ENCODE results near the gene DENND1A. TPM values are rescaled to one million over a fixed set of nuclear protein-coding genes. Genes with fewer than 3 reads are reported as not detected.

Gene DENND1A
- total RNA-seq, 4 donors from 2014 or later = 19.2 to 26.9 (median 24.0) TPM

- intact Hi-C loops (cut with DNase I) = no loop called here
These were observed 540.2 kb downstream of the DENND1A start for GRCh38 chr9:123389698-123390097.

GRCh38 chr9:123389070-123389469 lies 540.9 kb downstream of the DENND1A start:
- TF ChIP-seq POLR2AphosphoS5 (IDR thresholded peaks at IDR 0.05) (no peak), CTCF (IDR thresholded peaks at IDR 0.05) (no peak), POLR2A (IDR thresholded peaks at IDR 0.05; ENCODE audit: low read depth) (no peak), EP300 (IDR thresholded peaks at IDR 0.05) (no peak)
- intact Hi-C loops (cut with DNase I) = no loop called here
- 74% methylated on average over 10 of the region's 10 CpGs for WGBS
- Histone ChIP-seq H3K36me3 (peaks cover 0 to 1% (median under 1%) of the 10 kb centered on the region in 4 donors), H3K4me1 (peaks cover 0 to 4% (median 0%) of the 10 kb centered on the region in 4 donors), H3K27ac (replicated peaks in 1 of 4) (no peak overlapping the region), H3K27me3 (no peaks in the 10 kb centered on the region), H3K9me3 (peaks cover 0 to 6% (median 0%) of the 10 kb centered on the region in 4 donors), H3K4me3 (no peak overlapping the region)
- no peak for DNase-seq (ENCODE audit: extremely low spot score)

More at GRCh38 chr9:123389698-123390097, 540.2 kb downstream of the DENND1A start:
- TF ChIP-seq CTCF (IDR thresholded peaks at IDR 0.05) (no peak), POLR2A (IDR thresholded peaks at IDR 0.05; ENCODE audit: low read depth) (no peak), POLR2AphosphoS5 (IDR thresholded peaks at IDR 0.05) (no peak), EP300 (IDR thresholded peaks at IDR 0.05) (no peak)
- WGBS = 74% methylated on average over 6 of the region's 12 CpGs
- no peak overlapping the region for H3K4me3 ChIP-seq
- H3K4me1 ChIP-seq = peaks cover 0 to 4% (median 0%) of the 10 kb centered on the region in 4 donors
- DNase-seq (ENCODE audit: extremely low spot score) = no peak
- H3K9me3 ChIP-seq = peaks cover 0 to 6% (median 0%) of the 10 kb centered on the region in 4 donors
- H3K27ac ChIP-seq (replicated peaks in 1 of 4) = no peak overlapping the region
- no peaks in the 10 kb centered on the region for H3K36me3 ChIP-seq
- H3K27me3 ChIP-seq = no peaks in the 10 kb centered on the region

DNA sequence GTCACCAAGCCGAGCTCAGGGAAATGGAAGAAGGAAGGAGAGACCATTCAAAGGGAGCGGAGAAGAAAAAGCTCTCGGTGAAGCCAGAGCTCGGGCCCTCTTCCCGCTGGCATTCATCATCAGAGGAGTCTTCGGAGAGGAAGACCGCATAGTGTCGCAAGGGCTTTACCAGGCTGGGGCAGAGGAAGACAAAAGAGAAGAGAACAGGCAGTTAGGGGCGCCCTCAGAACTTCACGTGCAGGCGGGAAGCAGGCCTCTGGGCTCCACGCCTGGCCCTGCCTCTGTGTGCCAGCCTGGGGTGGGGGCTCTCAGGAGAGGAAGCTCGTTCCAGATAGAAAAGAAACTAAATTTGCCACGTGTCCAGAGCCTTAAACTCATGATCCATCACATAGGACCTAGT lies 542.2 kb downstream of the DENND1A start:
- no peak for DNase-seq (ENCODE audit: extremely low spot score)
- TF ChIP-seq EP300 (IDR thresholded peaks at IDR 0.05) = no peak
- TF ChIP-seq POLR2A (IDR thresholded peaks at IDR 0.05; ENCODE audit: low read depth) = no peak
- no peak for TF ChIP-seq POLR2AphosphoS5 (IDR thresholded peaks at IDR 0.05)
- no peak for TF ChIP-seq CTCF (IDR thresholded peaks at IDR 0.05)
- H3K9me3 ChIP-seq = no peaks in the 10 kb centered on the region
- H3K27me3 ChIP-seq = no peaks in the 10 kb centered on the region
- WGBS = 73% methylated on average over 14 of the region's 14 CpGs
- intact Hi-C loops (cut with DNase I) = no loop called here
- no peak overlapping the region for H3K4me3 ChIP-seq
- peaks cover 0 to 4% (median 0%) of the 10 kb centered on the region in 4 donors for H3K4me1 ChIP-seq
- no peak overlapping the region for H3K27ac ChIP-seq (replicated peaks in 1 of 4)
- H3K36me3 ChIP-seq = peaks cover 0 to 15% (median 13%) of the 10 kb centered on the region in 4 donors

DNA sequence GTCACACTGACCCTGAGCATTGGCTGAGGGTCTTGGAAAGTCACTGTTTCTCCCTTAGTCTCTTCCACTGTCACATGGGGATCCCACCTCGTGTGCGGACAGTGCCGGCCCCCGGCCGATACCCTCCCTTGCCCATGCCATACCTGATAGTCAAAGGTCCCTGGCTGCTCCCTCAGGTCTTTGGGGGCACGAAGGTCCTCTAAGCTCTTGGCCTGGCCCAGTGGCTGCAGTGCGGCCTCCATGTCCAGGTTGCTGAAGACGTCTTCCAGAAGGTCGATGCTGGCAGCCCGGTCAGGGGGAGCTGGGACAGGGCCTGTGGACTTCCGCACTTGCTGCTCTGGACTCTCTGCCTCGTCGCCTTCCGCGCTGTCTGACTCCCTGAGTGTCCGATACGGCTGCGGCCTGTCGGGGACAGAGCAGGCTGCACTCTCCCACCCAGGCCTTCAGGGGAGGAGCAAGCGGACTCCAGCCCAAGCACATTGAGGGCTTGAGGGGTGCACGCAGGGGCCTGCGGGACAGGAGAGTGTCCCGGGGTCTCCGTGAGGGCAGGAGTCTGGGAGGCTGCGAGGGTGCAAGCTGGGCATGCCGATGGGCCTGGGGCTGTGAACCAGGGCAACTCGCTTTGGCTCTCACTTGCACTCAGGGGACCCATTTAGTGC lies 546.3 kb downstream of the DENND1A start:
- H3K27me3 ChIP-seq = no peaks in the 10 kb centered on the region
- intact Hi-C loops (cut with DNase I) = no loop called here
- H3K9me3 ChIP-seq = no peaks in the 10 kb centered on the region
- peaks cover 0 to 36% (median 28%) of the 10 kb centered on the region in 4 donors for H3K36me3 ChIP-seq
- 81% methylated on average over 12 of the region's 27 CpGs for WGBS
- no peak overlapping the region for H3K4me3 ChIP-seq
- TF ChIP-seq EP300 (IDR thresholded peaks at IDR 0.05) (no peak), POLR2AphosphoS5 (IDR thresholded peaks at IDR 0.05) (no peak), CTCF (IDR thresholded peaks at IDR 0.05) (no peak), POLR2A (IDR thresholded peaks at IDR 0.05; ENCODE audit: low read depth) (no peak)
- H3K27ac ChIP-seq (replicated peaks in 1 of 4) = no peak overlapping the region
- no peak for DNase-seq (ENCODE audit: extremely low spot score)
- H3K4me1 ChIP-seq = peaks cover 0 to 4% (median 0%) of the 10 kb centered on the region in 4 donors
